VCaP (cell line): ENCODE results near the gene PNLIPRP2.

Experiments
- H3K27ac ChIP-seq: fragments of 450-650 bp; 2 replicates; pipeline ENCODE4 v1.5.1; 2017
- CTCF ChIP-seq: fragments of 450-650 bp; conservative IDR thresholded peaks from 2 replicates; pipeline ENCODE4 v1.5.1; 2017; ENCODE audit warnings: mild to moderate bottlenecking, moderate library complexity

Gene PNLIPRP2

GRCh38 chr10:116685807-116686206, 65.1 kb downstream of the PNLIPRP2 start:
- TF ChIP-seq CTCF, result no peak
- H3K27ac ChIP-seq, result no peak overlapping the region

- TF ChIP-seq CTCF, result no peak
- H3K27ac ChIP-seq, result no peak overlapping the region
Measured at GRCh38 chr10:116686632-116687031, 65.9 kb downstream of the PNLIPRP2 start.

GRCh38 chr10:116687633-116688032, 66.9 kb downstream of the PNLIPRP2 start:
- no peak for TF ChIP-seq CTCF
- H3K27ac ChIP-seq, result no peak overlapping the region

GRCh38 chr10:116688241-116688711, 67.5 kb downstream of the PNLIPRP2 start:
- TF ChIP-seq CTCF, result no peak
- H3K27ac ChIP-seq, result no peak overlapping the region

GRCh38 chr10:116688741-116689495, 68.2 kb downstream of the PNLIPRP2 start:
- no peak overlapping the region for H3K27ac ChIP-seq
- no peak for TF ChIP-seq CTCF

- TF ChIP-seq CTCF, result no peak
- H3K27ac ChIP-seq, result no peak overlapping the region
Measured at GRCh38 chr10:116689744-116690143, 69.0 kb downstream of the PNLIPRP2 start.

- no peak for TF ChIP-seq CTCF
- H3K27ac ChIP-seq, result no peak overlapping the region
Measured at GRCh38 chr10:116690356-116691322, 69.9 kb downstream of the PNLIPRP2 start.
